Hematopoietic multipotent progenitor cell treated with erythropoietin and hydrocortisone succinate and interleukin-3 and kit ligand, for 17 days (in vitro differentiated cells): Measurements from ENCODE around the gene KIAA1328.
"Not testable (repeated sequence)": the region's sequence is repeated elsewhere in the genome, so short reads cannot be mapped to it uniquely, and the experiment has no call there.

Source experiments
- DNase-seq: peaks from one replicate; pipeline ENCODE4 v3.0.0-alpha.2; 2015; ENCODE audit warnings: low spot score

The KIAA1328 gene

GRCh38 chr18:36826556-36826955 lies 2.4 kb upstream of the KIAA1328 start:
- no peak for DNase-seq

GRCh38 chr18:36828157-36828629 lies 734 bp upstream of the KIAA1328 start:
- peak; percentile 42 for DNase-seq

DNA sequence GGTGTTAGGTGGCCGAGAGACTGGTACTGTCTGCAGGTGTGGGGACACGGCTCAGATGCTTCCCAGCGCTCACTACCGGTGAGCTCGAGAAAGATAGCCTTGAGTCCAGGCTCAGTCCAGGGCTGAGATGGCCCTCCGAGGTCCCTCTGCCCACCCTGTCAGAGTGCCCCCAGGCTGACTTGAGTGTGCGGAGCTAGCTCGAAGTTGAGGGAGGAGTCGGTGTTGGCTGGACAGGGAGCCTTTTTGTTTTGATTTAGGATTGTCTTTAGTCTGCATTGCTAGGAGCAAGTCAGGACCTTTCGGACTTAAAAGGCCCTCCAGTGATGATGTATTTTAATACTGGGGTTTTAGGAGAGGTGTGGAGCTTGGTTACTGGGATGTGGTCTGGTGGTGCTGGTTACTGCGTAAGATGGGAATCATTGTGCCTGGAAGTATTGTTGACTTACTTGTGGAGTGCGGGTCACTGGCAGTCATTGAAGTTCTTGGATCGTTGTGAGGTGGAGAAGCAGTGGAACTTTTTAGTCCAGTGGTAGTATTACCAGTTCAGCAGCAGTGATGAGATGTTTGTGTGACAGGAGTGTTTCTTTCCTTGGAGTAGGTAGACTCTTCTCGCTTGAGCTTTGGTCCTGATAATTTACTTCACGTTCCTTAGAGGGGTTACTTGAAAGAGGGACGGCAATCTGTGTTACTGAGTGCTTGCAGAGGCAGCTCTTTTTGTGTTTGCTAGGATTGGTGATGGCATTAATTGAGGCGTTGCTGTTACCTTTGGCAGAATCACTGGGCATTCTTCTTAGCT lies 633 bp downstream of the KIAA1328 start:
- DNase-seq: no peak

DNA sequence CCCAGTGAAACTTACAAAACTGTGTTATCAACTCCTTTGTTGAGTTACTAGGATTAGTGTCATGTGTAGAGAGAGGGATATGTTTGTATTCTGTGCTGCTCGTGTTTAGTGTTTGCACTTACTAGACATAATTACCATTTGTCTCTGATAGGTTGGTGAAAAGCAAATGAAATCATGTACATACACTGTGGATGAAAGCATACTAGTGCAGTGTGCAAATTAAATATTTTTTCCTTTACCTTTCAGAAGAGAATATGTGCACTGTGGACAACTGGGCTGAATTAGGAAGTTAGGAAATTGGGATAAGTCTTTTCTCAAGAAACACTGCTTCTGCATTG lies 1.2 kb downstream of the KIAA1328 start:
- DNase-seq: no peak

GRCh38 chr18:36831139-36831538 lies 2.2 kb downstream of the KIAA1328 start:
- DNase-seq: no peak

- no peak for DNase-seq
Observed at GRCh38 chr18:36833120-36833519, 4.2 kb downstream of the KIAA1328 start.

GRCh38 chr18:36835927-36836326 lies 7.0 kb downstream of the KIAA1328 start:
- DNase-seq: no peak

DNA sequence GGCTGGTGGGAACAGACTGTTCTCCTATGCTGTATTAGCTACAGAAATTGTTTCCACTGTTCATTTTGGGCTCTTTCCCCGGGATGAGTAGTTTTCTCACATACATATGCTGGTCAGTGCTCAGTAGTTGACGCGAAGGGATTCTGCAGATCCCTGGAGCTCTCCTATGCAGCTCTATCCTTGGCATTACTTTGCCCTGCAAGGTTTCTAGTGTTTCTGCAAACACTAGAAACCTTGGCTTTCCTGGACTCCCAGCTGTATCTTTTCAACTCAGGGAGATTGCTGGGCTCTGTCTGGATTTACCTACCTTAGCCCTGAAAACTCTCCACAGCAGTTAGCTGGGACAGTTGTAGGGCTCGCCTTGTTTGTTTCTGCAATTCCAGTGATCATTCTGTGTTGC lies 10.9 kb downstream of the KIAA1328 start:
- DNase-seq: no peak

DNA sequence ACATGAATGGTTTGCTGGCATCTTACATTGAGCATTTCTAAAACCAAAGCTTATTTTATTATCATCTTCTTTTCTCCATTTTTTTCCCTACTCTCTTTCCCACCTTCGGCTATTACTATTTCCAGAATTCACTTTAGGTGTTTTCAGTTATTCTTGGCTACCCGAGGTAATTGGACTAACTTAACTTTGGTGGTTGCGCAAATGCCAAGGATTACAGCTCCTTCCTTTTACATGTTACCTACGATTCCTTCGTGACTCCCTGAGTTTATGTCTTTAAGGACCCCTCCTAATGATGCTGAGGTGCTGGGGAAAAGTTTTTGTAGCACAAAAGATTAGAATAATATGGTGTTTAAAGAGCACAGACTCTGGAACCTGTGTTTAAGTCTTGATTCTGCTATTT lies 14.3 kb downstream of the KIAA1328 start:
- no peak for DNase-seq

DNA sequence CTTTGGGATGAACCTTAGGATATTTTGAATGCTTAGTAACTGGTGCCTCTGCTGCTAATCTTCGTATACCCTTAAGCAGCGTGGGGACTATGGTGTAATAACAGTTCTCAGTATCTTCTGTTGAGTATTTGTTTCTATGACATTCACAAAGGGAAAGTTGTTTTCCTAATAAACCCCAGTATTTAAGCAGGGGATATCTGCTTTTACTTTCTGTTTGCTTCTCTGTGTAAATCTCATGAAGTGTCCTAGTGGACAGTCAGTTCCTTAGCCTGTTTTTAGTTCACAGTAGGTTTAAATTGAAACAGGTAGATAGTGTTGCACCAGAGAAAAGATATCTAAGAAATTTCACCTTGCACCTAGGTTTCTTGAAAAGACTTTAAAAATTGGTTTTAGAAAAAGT lies 14.9 kb downstream of the KIAA1328 start:
- DNase-seq: no peak

DNA sequence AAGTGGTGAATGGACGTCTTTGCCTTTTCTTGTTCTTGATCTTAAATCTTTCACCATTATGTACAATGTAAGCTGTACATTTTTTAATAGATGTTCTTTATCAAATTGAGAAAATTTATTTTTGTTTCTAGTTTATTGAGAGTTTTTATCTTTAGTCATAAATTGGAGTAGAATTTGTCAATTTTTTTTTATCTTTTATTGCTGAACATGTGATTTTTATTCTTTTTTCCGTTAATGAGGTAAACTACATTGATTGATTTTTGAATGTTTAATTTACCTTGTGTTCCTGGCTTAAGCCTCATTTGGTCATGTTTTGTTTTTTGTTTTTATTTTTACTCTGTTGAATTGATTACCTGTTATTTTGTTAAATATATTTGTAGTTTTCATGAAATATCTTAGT lies 19.7 kb downstream of the KIAA1328 start:
- no peak for DNase-seq

DNA sequence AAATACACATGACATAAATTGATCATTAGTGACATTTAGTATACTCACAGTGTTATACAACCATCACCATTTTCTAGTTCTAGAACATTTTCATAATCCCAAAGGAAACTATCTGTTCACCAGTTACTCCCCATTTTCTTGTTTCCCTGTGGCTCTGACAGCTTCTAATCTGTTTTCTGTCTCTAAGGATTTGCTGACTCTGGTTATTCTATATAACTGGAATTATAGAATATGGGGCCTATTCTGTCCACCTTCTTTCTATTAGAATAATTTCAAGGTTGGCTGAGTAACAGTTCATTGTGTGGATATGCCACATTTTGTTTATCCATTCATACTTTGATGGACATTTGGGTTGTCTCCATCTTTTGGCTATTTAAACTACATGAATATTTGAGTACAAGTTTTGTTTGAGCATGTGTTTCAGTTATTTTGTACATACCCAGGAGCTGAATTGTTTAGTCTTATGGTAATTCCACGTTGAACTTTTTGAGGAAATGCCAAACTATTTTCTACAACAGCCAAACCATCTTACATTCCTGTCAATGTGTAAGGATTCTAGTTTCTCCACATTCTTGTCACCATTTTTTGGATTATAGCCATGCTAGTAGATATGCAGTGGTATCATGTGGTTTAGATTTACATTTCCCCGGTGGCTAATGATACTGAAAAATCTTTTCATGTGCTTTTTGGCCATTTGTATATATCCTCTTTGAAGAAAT lies 20.5 kb downstream of the KIAA1328 start:
- DNase-seq: no peak

- DNase-seq: peak; percentile 53
Observed at GRCh38 chr18:36850527-36851201, 21.7 kb downstream of the KIAA1328 start.

- no peak for DNase-seq
Observed at GRCh38 chr18:36851202-36851590, 22.3 kb downstream of the KIAA1328 start.

DNA sequence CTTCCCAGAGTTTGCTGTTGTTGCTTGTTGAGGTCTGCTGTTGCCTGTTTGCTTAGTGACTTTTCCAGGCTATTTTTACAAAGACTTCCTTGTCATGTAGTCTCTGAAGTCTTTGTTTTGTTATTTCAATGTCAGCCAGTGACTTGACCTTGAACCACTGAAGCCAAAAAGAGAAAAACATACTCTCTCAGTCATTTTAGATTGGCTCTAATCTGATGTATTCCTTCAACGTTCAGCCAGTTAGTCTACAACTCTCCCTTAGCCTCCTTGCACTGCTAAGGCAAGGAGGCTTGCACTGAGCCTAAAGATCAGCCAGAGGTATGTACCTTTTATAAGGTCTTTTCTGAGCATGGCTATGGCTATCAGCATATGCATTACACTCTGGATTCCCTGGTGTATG lies 27.9 kb downstream of the KIAA1328 start:
- DNase-seq: no peak

DNA sequence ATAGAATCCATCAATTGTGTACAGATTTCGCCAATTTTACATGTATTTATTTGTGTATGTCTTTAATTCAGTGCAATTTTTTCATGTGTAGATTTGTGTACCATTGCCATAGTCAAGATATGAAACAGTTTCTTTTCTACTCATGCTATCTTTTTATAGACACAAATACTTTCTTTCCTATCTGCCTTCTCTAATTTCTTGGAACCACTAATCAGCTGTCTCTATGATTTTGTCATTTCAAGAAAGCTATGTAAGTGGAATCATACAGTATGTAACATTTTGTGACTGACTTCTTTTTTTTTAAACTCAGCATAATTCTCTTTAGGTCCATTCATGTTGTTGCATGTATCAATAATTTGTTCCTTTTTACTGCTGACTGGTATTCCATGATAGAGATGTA lies 33.3 kb downstream of the KIAA1328 start:
- DNase-seq: no peak

GRCh38 chr18:36867056-36867455 lies 38.1 kb downstream of the KIAA1328 start:
- no peak for DNase-seq

GRCh38 chr18:36871801-36872200 lies 42.9 kb downstream of the KIAA1328 start:
- no peak for DNase-seq

GRCh38 chr18:36872329-36872728 lies 43.4 kb downstream of the KIAA1328 start:
- DNase-seq: no peak

GRCh38 chr18:36873826-36874225 lies 44.9 kb downstream of the KIAA1328 start:
- DNase-seq: not testable (repeated sequence)

GRCh38 chr18:36879796-36880195 lies 50.9 kb downstream of the KIAA1328 start:
- not testable (repeated sequence) for DNase-seq

DNA sequence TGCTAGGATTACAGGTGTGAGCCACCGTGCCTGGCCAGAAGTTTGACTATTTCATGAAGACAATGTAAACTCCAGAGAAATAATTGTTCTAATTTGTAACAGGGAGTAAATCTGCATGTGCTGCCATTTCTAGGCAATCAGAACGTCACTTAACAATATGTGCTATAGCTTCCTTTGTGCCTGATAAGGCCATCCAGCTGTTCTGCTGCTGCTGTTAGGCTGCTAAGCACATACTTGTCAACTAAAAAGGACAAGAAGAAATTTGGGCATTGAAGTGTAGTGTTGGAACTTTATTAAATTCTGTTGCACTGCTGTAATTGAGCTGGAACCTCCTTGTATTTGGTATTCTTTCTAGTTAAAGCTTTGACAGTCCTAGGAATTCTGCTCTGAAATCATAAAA lies 57.1 kb downstream of the KIAA1328 start:
- no peak for DNase-seq

GRCh38 chr18:36887114-36887513 lies 58.2 kb downstream of the KIAA1328 start:
- no peak for DNase-seq
